ENCODE data around the gene UBR2. TPM values are rescaled to one million over a fixed set of nuclear protein-coding genes. Genes with fewer than 3 reads are reported as not detected.

Gene UBR2
- total and polyA plus RNA-seq, 9 of the 15 experiments (the other 6 are each of a cell fraction or from before 2014, with no cell fraction given), result 9.1 to 38.9 (median 23.4) TPM

GRCh38 chr6:42563697-42564505 is at the start of gene UBR2 (continued):
- no peak for TF ChIP-seq CBX2 (IDR thresholded peaks at IDR 0.05; ENCODE audit: insufficient read depth, low read length, poor library complexity, severe bottlenecking)
- 0 out of 2 replicates have a peak, but pooled peaks have one; percentile 82 for TF ChIP-seq ZNF282 (CRISPR knock-in tag; IDR thresholded peaks at IDR 0.05)
- peak; percentile 92; the same call in 1 of the 2 replicates for TF ChIP-seq FOXJ2 (tag; IDR thresholded peaks at IDR 0.05)
- no peak; the same call in 1 of the 2 replicates for TF ChIP-seq MAFK (IDR thresholded peaks at IDR 0.05; ENCODE audit: low read length)
- TF ChIP-seq ZMIZ1 (IDR thresholded peaks at IDR 0.05; ENCODE audit: low read depth in 2 of 2, low read length in 2 of 2), result no peak
- TF ChIP-seq SAP30 (IDR thresholded peaks at IDR 0.05; ENCODE audit: borderline replicate concordance, insufficient read depth, low read depth, low read length, poor library complexity, severe bottlenecking), result peak; percentile 82
- TF ChIP-seq, protein P1, sequence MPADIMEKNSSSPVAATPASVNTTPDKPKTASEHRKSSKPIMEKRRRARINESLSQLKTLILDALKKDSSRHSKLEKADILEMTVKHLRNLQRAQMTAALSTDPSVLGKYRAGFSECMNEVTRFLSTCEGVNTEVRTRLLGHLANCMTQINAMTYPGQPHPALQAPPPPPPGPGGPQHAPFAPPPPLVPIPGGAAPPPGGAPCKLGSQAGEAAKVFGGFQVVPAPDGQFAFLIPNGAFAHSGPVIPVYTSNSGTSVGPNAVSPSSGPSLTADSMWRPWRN (IDR thresholded peaks at IDR 0.05; ENCODE audit: low read depth), result no peak
- no peak for TF ChIP-seq ZNF75A (CRISPR knock-in tag; IDR thresholded peaks at IDR 0.05)
- TF ChIP-seq CREB3 (tag; conservative IDR thresholded peaks at IDR 0.05; ENCODE audit: low read depth), result peak; percentile 89
- 0 out of 2 replicates have a peak, but pooled peaks have one; percentile 10 for TF ChIP-seq ZNF277 (CRISPR knock-in tag; IDR thresholded peaks at IDR 0.05; ENCODE audit: borderline replicate concordance)
- TF ChIP-seq FOXA1 (IDR thresholded peaks at IDR 0.05; ENCODE audit: borderline replicate concordance), result no peak
- TF ChIP-seq HCFC1 (IDR thresholded peaks at IDR 0.05; ENCODE audit: low read depth, low read length), result peak; percentile 98
- TF ChIP-seq ZFP30 (CRISPR knock-in tag; IDR thresholded peaks at IDR 0.05; ENCODE audit: borderline replicate concordance), result no peak
- TF ChIP-seq NR3C1 (CRISPR knock-in tag; IDR thresholded peaks at IDR 0.05), result peak; percentile 77; the same call in 1 of the 2 replicates
- TF ChIP-seq ETV5 (CRISPR knock-in tag; IDR thresholded peaks at IDR 0.05; ENCODE audit: low read depth), result peak; percentile 94
- no peak for TF ChIP-seq ZSCAN29 (IDR thresholded peaks at IDR 0.05)
- TF ChIP-seq ZNF24 (IDR thresholded peaks at IDR 0.05), result 0 out of 2 replicates have a peak, but pooled peaks have one; percentile 30
